Left colon (tissue), 2 donors: ENCODE data around the gene SKIDA1. TPM values are rescaled to one million over a fixed set of nuclear protein-coding genes. Genes with fewer than 3 reads are reported as not detected.

Source experiments
- ATAC-seq: fragments of 200-7000 bp; cut with Tn5 transposase; one replicate; pipeline ENCODE4 v1.9.1; 2020; ENCODE audit warnings: mild to moderate bottlenecking, moderate library complexity
- DNase-seq, 2 donors: peaks; one replicate each; pipeline ENCODE4 v3.0.0-alpha.2; 2020
- intact Hi-C, 2 donors: fragments of 100-400 bp; cut with DNase I in 1 of 2; cut with micrococcal nuclease in 1 of 2; formaldehyde crosslinking; loops; one replicate each; pipeline versions ENCODE4 v1.11.2 to v1.14.0; 2022; cut with DNase I, micrococcal nuclease
- total RNA-seq, 2 donors: library from RNA; stranded (reverse); fragmentation: NEBNext Ultra II Directional; extraction: Animal tissue kit (Norgen Biotek cat#: 25700); gene quantifications; one replicate each; pipeline ENCODE4 v1.2.1, GENCODE V29; 2021
- donor health status: DM: no; HTN: no; CAD: no.
- donor health status: DM: yes; HTN: yes; CAD: no.

SKIDA1 gene
- total RNA-seq, 2 donors from 2014 or later: 0.95 TPM; not detected in 1

DNA sequence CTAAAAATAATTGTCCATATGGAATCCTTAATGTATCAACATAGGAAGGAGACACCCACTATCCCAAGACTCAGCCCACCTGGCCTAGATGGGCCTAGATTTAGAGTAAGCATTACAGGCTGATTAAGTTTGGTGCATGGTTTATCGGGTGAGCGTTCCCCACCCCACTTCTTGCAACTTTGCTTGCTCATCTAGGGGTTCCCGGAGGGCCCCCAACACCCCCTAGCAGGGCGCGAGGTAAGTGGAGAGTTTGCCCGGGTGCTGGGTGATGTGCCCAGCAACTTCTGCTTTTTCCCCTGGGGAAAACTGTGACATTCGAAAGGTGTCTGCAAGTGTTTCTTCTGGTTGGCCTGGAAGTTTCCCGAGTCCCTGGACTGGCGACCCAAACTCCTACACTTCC lies 31.7 kb downstream of the SKIDA1 start:
- intact Hi-C loops: loop anchor here in 1 of 2 donors (10.0 kb wide), 2 partner anchors 461 to 1491 kb away; no protein-coding TSS in a partner anchor
- no peak for ATAC-seq
- DNase-seq: no peak

DNA sequence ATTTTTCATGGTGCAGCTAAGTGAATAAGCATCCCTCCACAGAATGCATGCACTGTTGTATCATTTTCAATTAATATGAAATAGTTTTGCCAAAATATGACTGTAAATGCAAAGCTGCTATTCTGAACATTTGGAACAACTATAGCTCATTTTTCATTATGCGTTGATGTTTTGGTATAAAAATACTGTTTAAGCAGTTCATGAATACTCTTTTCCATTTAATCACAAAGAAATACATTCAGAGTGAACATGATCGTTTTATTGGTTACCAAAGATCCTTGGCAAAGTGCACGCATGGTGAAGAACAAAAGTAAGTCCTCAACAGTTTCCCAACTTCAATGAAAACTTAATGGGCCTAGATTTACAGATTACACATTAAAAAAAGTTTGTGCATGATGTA lies 33.1 kb downstream of the SKIDA1 start:
- intact Hi-C loops: loop anchor here in 1 of 2 donors (10.0 kb wide), 2 partner anchors 462 to 1492 kb away; no protein-coding TSS in a partner anchor
- ATAC-seq (no peak), DNase-seq (no peak)

DNA sequence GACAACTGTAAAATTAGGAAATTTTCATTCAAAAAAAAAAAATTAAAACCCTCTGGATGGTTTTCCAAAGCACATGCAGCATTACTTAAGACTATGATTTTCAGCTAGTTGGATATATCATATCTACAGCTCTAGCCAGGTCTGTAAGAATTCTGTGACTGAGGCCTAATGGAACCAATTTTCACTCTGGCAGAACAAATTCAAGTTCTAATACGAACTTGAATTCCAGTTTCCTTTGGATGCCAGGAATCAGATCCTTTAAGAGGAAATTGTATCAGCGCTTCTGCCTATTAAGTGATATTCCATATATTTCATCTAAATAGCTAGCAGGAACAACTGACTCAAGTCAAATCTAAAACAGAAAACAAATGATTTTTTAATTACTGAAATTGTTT lies 34.8 kb downstream of the SKIDA1 start:
- intact Hi-C loops: loop anchor here in 1 of 2 donors (10.0 kb wide), 2 partner anchors 464 to 1494 kb away; no protein-coding TSS in a partner anchor
- DNase-seq (no peak), ATAC-seq (no peak)

DNA sequence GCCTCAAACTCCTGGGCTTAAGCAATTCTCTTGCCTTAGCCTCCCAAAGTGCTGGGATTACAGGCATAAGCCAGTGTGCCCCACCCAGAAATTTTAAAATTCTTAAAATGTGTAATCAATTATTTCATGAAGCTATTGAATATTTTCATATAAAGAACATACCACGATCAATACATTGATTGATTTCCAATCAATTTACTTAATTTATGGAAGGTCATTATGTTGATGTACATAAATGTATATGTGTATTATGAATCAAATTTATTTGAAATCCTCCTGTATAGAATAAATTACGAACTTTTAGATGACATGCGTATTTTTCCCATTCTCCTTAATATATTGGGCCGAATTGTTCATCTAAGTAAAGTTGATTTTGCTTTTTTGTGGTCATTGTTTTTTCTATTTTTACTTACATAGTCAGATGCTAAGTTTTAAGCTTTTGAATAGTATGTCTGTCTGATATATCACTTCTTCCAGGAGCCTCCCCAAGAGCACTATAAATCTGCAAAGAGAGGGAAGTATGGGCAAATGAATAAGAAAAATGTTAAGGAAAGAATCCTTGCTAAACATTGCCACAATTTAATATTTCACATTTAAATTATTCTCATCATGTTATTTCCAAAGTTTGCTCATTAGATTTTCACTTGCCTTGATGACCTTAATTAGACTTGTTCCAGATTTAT lies 35.3 kb downstream of the SKIDA1 start:
- intact Hi-C loops: loop anchor here in 1 of 2 donors (10.0 kb wide), 2 partner anchors 465 to 1495 kb away; no protein-coding TSS in a partner anchor
- ATAC-seq (no peak), DNase-seq (no peak)

DNA sequence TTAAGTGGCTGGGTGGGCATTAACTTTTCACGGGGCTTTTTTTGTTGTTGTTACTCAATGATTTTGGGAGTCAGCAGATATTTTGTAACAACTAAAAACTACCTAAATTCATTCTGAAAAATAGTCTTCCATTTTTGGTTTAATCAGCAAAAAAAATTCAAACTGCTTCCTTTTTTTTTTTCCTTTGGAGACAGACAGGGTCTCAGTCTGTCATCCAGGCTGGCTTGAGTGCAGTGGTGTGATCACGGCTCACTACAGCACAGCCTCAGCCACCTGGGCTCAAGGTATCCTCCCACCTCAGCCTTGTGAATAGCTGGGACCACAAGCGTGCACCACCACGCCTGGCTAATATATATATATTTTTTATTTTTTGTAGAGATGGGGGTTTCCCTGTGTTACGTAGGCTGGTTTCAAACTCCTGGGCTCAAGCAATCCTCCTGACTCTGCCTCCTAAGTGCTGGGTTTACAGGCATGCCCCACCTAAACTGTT lies 36.5 kb downstream of the SKIDA1 start:
- no peak for ATAC-seq
- intact Hi-C loops: loop anchor here in 1 of 2 donors (10.0 kb wide), 1 partner anchor 204 kb away; no protein-coding TSS in a partner anchor
- no peak for DNase-seq

DNA sequence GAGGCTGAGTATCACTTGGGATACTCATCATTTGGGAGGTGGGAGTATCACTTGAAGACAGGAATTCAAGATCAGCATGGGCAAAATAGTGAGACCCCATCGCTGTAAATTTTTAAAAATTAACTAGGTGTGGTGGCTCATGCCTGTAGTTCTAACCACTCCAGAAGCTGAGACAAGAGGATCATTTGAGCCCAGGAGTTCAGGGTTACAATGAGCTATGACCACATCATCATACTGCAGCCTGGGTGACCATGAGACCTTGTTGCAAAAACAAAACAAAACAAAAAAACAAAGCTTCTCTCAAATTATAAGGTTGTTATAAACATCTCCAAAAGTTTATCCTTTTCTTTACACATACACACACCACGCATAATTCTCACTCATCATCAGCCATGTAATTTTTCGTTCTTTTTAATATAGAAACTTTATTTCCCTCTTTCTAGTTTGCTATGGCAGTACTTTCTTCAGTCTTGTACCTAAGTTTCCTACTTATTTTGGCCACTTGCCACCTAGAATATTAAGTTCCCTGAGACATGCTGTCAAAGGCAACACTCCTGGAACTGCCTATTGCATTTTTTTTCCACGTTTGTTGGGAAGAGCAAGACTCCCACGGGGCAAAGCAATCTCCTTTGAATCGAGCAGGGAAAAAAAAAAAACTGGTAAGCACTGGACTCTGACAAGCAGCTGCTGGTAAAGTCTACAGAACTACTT lies 37.1 kb downstream of the SKIDA1 start:
- intact Hi-C loops: loop anchor here in 1 of 2 donors (10.0 kb wide), 1 partner anchor 204 kb away; no protein-coding TSS in a partner anchor
- ATAC-seq (no peak), DNase-seq (no peak)

DNA sequence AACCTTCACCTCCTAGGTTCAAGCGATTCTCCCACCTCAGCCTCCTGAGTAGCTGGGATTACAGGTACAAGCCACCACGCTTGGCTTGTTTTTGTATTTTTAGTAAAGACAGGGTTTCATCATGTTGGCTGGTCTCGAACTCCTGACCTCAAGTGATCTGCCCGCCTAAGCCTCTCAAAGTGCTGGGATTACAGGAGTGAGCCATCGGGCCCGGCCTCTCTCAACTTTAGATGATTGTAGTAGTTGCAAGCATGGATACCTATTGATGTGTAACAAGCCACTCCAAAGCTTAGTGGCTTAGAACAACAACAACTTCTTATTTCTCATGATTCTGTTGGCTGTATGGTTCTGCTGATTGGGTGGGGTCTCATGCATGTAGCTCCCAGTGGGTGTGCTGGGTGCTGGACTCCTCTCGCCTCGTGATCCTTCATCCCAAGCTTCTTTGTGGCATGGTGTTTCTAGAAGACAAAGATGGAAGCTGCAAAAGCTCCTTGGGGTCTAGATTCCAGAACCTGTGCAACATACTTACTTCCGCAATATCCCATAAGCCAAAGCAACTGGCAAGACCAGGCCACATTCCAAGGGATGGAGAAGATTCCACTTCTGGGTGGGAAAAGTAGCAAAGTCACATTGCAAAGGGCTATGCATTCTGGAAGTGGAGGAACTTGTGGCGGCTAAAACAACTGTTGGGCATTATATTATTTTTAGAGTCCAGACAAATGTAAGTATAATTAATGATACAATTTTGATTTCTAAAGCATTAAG lies 37.9 kb downstream of the SKIDA1 start:
- intact Hi-C loops: loop anchor here in 1 of 2 donors (10.0 kb wide), 1 partner anchor 203 kb away; no protein-coding TSS in a partner anchor
- ATAC-seq (no peak), DNase-seq (no peak)

DNA sequence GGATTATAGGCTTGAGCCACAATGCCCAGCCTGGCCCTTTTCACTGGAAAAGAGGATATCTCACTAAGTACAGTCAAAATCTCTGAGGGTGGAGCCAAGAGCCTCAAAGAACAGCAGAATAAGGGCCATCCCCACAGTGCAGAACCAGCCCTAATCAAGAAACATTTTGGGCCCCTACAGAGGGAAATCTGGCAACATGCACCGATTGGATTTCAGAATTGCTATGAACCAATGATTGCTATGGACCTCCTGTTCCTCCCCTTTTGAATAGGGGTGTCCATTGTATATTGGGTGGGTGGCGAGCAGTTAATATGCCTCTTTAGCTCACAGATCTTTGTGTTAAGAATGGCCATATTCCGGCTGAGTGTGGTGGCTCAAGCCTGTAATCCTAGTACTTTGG lies 42.7 kb downstream of the SKIDA1 start:
- DNase-seq (no peak), ATAC-seq (no peak)
- intact Hi-C loops: loop anchor here in 1 of 2 donors (10.0 kb wide), 1 partner anchor 198 kb away; no protein-coding TSS in a partner anchor

DNA sequence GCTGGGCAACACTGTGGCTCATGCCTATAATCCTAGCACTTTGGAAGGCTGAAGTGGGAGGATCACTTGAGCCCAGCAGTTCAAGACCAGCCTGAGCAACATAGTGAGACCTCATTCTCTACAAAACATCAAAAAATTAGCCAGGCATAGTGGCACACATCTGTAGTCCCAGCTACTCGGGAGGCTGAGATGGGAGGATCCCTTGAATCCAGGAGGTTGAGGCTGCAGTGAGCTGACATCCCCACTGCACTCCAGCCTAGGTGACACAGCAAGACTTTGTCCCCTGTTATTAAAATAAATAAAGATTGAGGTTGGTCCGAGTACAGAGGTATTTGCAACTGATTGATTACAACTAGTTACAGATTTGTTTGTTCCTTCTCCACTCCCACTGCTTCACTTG lies 44.1 kb downstream of the SKIDA1 start:
- ATAC-seq (no peak), DNase-seq (no peak)
- intact Hi-C loops: loop anchor here in 1 of 2 donors (10.0 kb wide), 1 partner anchor 197 kb away; no protein-coding TSS in a partner anchor

DNA sequence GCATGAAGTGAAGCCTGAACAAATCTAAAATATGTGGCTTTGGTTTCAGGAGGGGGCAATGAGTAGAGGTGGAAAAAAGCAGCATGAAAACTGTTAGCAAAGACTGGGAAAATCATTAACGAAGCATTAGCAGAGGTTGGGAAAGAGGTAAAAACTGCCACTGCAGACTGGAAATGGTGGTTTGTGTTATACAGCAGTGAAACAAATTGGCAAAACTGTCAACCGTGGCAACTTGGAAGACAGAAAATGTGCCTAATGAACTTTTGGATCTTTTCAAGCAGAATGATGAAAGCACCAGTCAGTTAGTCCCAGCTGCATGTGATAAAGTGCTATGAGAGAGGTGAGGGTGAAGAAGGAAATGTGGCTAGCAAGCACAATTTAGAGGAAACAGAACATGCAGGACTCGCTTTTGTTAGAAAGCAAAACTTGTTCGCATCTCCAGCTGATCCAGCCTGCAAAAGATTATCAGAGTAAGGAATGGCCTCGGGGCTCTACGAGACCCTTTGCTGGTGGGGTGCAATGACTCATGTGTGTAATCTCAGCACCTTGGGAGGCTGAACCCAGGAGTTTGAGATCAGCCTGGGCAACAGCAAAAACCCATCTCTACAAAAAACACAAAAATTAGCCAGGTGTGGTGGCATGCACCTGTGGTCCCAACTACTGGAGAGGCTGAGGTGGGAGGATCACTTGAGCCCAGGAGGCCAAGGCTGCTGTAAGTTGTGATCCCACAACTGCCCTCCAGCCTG lies 45.7 kb downstream of the SKIDA1 start:
- intact Hi-C loops: loop anchor here in 1 of 2 donors (10.0 kb wide), 1 partner anchor 195 kb away; no protein-coding TSS in a partner anchor
- ATAC-seq: no peak
- no peak for DNase-seq

DNA sequence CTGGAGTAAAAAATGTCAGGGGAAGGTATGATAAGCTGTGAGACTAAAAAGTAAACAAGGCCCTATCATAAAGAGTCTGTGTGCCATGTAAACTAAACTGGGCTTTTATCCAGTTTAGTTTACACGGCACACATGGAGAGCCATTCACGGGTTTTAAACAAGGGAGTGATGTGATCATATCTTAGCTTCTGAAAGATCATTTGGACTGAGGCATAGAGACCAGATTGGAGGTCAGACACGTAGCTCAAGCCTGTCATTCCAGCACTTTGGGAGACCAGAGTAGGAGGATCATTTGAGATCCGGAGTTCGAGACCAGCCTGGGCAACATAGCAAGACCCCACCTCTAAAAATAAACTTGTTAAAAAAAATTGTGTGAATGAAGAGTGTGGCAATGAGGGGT lies 50.1 kb downstream of the SKIDA1 start:
- intact Hi-C loops: no loop called here
- peak; percentile 25 for ATAC-seq

DNA sequence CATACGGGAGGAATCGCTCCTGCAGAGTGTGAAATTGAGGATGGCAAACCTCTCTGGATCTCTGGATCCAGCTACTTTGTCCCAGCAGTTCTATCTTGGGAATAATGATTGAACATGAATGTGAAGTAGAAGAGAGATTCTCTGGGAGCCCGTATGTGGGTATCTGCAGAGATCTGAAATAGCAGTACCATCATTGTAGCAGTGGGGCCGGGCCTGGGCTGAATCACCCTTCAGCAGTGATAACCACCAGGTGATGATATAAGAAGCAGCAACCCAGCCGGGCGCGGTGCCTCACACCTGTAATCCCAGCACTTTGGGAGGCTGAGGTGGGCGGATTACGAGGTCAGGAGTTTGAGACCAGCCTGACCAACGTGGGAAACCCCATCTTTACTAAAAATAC lies 51.9 kb downstream of the SKIDA1 start:
- DNase-seq: no peak
- no peak for ATAC-seq
- intact Hi-C loops: no loop called here

More for the DNA sequence above, 50.1 kb downstream of the SKIDA1 start:
- no peak for DNase-seq

DNA sequence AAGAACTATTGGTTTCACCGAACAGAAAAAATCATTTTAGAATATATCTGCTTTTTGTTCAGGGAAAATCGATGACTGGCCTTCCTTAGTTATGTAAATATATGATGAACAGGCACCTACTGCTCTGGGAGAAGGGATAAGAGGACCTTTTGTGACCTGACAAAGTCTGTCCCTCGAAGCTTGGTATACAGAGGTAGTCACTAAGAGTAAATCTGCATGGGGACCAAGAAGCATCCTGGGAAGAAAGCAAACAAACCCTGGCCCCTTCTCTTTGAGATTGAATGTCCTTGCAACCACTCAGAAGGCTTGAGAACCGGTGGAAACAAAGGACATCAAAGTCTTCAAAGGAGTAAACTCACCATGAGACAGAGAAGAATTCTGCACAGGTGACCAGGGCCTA lies 52.3 kb downstream of the SKIDA1 start:
- no peak for ATAC-seq
- no peak for DNase-seq
- intact Hi-C loops: no loop called here

DNA sequence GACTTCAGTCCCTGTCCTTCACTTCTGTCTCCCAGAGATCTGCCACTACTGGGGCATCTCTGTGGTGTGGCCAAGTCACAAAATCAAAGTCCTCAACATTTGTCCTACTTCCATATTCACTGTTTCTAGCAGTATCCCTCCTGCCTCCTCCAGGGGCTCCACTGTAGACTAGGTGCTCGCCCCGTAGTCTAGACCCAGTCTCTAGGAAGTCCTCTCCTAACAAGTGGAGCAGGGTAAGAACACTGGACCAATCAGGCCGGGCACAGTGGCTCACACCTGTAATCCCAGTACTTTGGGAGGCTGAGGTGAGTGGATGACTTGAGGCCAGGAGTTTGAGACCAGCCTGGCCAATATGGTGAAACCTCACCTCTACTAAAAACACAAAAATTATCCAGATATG lies 57.4 kb downstream of the SKIDA1 start:
- DNase-seq (no peak), ATAC-seq (no peak)
- intact Hi-C loops: no loop called here

DNA sequence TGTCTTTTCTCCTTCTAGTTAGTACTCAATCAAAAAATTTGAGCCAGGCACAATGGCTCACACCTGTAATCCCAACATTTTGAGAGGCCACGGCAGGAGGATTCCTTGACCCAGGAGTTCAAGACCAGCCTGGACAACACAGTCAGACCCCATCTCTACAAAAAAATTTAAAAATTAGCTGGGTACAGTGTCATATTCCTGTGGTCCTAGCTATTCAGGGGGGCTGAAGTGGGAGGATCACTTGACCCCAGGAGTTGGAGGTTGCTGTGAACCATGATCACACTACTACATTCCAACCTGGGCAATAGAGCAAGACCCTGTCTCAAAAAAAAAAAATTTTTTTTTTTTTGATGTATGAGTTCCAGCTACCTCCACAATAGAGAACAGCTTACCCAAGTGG lies 57.8 kb downstream of the SKIDA1 start:
- DNase-seq (no peak), ATAC-seq (no peak)
- intact Hi-C loops: no loop called here

DNA sequence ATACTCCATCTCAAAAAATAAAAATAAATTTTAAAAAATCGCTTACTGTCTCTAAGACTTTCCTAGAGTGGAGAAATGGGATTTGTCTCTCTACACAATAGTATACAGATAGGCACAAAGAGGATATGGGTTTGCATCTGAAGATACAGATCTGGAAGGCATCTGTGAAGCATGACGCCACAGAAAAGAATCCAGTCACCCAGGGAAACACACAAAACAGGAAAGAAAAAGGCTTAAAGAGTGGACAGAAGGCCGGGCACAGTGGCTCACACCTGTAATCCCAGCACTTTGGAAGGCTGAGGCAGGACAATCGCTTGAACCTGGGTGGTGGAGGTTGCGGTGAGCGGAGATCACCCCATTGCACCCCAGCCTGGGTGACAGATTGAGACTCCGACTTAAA lies 61.3 kb downstream of the SKIDA1 start:
- intact Hi-C loops: no loop called here
- no peak for ATAC-seq
- DNase-seq: no peak
